Amygdala (tissue), 56 donors: ENCODE results near the gene UTP20.
A peak's percentile ranks its signal among the peaks of the same experiment; 100 is the strongest.

ENCODE experiments used
- DNase-seq, 56 donors: peaks; one replicate each; lab custom pipeline; 2025; lab: John Stamatoyannopoulos, UW

UTP20 gene

DNA sequence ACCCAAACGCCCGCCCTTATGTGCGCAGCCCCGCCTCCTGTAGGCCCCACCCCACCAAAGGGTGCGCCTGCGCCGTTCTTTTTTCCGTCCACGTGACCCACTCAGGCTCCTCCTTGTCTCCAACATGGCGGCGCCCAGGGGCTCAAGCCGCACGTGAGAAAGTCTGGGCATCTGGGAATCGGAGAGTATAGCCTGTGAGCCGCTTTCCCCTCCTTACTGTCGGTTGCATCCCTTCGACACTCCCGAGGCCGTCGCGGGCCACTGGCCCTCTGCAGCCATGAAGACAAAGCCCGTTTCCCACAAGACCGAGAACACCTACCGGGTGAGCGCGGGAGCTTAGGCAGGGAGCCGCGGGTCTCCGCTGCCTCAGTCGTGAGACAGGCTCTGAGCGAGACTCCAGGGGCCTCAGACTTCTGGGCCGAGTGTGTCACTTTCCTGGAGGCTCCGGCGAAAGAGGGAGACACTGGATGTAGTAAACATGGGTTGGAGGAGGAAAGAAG is at the start of gene UTP20:
UTP20 (plus strand) TSS at position 100 of the 500 bp plus-strand sequence; CDS start at position 278, 178 bp downstream.
- DNase-seq: peak; percentile 63 to 96 (median 88)

DNA sequence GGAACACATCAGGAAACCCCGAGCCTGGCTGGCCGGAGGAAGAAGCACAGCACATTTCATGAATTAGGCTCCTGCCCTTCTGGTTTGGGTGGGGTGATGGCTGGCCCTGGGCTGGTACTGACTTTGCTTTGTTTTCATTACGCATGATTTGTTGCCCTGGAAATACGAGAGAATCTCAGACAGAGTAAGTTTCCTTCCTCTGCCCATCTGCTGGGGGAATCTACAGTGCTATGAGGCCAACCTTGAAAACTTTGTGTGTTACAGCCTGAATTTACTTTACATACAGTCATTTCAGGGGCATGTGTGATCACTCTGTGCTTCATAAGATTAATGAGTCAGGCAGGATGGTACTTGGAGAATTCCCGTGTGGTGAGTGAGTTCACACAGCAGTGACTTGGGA is 49.4 kb upstream of the UTP20 start:
- no peak for DNase-seq

DNA sequence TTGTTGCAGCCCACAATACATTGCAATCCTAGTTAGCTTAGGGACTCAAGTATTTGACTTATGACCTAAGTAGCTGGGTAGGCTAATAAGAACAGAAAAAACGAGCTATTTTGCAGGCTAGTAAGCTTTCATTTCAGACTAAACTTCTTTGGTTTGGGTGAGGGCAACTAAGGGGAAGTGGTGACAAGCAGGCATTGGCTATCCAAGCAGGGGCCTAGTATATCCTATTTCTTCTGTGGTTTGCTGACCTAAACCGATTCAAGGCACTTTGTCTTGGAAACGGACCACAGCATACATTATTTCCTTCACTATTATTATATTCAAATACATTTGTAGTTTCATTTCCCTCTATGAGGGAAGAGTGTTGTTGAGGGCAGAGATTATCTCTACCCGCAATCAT is 48.3 kb upstream of the UTP20 start:
- no peak for DNase-seq

DNA sequence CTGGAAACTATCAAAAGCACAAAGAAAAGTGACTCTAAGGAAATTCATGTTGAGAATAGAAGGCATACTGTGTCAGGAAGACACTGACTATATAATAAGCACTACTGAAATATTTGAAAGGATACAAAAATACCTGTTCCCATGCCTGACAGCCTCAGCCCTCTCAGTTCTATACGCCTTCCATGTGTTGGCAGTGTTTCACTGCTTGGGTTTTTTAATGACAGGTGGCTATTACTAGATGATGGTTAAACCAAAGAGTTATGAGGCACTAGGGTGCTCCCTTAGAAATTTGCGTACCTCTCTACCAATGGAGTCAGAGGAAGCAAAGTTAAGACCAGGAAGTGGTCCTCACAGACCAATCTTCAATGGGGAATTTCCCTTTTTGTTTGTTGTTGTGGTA is 44.2 kb upstream of the UTP20 start:
- no peak for DNase-seq

DNA sequence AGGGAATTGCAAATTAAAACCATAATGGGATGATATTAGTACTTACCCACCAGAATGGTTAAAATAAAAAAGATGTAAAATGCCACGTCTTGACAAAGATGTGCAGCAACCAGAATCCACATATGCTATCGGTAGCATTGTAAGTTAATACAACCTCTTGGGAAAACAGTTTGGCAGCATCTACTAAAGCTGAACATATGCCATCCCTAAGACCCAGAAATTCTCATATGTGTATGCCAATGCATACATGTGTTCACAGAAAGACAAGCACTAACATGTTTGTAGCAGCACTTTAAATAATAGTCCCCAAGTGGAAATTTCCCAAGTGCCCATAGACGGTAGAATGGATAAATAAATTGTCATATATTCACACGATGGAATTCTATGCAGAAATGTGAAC is 41.6 kb upstream of the UTP20 start:
- DNase-seq: no peak

DNA sequence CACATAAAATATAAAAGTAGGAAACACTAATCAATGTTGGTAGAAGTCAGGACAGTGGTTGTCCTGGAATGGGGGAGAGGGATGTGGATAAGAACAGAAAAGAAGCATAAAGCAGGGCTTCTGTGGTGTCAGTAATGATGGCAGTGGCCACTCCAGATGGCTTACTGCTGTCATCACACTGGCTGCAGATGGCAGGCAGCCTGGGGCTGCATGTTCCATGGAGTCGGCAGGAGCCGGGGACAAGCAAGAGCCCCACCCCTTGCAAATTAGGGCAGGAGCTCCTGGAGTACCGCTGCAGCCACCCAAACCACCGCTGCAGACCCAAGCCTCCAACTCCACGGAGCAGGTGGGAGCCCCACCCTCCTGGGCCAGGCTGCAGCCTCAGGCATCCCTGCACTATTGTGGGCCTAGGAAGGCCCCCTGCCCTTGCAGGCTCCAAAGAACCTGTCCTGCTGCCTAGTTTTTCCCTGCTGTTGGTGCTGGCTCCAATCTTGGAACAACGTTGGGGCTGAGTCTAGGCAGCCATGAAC is 41.0 kb upstream of the UTP20 start:
- DNase-seq: no peak

DNA sequence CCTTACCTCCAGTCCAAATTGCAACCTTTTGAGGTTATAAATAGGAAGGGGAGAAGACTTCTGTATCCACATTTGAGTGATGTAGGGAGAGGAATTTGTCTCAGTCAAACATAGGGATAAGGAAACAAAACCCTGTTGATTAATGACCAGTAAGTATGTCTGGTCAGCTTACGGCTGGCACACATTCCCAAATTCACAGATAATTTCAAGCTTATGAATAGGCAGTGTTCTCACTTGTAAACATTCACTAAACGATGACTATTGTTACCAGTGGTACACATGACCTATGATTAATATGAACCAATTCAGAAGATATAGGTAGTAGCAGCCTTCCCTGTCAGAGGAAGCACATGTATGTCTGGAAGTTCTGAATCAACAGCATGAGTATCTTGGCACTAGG is 36.8 kb upstream of the UTP20 start:
- no peak for DNase-seq

DNA sequence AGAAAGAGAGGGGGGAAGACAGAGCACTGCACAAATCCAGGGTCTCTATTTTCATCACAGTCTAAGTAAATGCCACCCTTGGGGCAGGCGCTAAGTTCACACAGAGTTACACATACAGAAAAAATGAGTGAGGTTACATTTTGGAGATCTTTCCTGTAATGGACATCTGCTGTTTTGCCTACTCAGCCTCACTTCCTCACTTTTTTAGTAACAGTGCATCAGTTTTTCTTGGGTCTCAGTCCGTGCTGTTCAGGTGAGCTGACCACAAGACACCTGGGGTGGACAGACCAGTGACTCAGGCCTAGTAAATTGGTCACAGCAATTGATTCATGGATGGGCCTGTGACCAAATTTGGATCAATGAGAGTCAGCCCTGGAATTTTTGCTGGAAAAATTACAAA is 36.3 kb upstream of the UTP20 start:
- DNase-seq: no peak

DNA sequence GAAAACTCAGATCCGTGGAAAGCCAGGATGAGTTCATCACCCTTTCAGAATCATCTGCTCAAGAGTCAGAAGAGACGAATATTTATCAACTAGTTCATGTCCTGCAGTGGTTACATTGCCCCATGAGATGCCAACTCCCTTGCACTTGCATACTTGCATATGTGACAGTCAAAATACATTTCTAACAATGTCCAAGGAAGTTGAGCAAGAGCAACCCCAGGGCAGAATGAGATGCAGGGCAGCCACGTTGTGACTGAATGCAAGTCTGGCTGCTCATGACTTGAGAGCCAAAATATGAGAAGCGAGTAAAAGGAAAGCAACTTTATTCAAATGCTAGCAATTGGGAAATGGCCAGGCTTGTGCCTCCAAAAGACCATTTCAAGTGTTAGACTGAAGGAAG is 23.6 kb upstream of the UTP20 start:
- DNase-seq: no peak

DNA sequence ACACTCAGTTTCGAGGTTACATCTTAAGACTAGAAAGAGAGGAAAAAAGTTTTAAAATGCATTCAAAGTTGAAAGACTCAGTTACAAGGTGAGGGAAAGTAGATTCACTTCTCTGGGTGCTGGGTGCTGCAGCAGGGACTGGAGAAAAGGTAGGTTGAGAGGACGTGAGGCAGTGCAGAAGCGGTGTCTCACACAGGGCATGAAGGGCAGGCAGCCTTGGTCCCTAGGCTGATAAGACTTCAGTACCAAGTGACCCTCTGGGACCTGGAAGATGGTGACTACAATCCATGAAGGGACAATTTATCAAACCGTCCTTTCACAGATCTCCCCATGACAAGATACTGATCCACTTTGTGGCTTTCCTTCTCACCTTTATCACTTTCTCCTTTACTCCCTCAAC is 22.5 kb upstream of the UTP20 start:
- no peak for DNase-seq

DNA sequence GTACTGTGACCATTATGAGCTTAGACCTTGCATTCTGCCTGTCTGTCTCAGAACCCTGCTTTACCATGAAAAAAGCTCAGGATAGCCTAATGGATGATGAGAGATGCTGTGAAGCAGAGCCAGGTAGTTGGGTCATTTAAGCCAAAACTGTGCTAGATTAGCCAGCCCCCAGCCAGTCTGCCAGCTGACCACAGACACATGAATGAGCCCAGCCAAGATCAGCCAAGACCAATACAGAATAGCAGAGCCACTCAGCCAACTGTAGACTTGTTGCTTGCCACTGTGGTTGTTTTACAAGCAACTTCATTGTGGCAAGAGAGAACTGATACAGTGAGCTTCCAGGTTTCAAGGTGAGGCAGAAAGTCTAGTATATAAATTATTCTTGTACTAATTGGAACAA is 12.8 kb upstream of the UTP20 start:
- DNase-seq: no peak

DNA sequence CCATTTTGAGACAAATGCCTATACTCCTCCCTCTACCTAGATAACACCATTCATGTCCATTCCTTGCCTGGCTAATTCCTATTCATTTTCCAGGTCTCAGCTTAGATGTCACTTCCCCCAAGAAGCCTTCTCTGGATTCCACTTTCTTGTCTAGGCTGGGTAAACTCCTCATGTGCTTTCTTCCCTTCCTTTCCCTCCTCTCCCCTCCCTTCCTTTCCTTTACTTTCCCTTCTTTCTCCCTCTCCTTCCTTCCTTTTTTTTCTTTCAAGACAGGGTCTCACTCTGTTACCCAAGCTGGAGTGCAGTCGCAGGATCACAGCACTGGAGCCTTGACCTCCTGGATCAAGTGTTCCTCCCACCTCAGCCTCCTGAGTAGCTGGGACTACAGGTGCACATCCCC is 3.5 kb upstream of the UTP20 start:
- DNase-seq: no peak

DNA sequence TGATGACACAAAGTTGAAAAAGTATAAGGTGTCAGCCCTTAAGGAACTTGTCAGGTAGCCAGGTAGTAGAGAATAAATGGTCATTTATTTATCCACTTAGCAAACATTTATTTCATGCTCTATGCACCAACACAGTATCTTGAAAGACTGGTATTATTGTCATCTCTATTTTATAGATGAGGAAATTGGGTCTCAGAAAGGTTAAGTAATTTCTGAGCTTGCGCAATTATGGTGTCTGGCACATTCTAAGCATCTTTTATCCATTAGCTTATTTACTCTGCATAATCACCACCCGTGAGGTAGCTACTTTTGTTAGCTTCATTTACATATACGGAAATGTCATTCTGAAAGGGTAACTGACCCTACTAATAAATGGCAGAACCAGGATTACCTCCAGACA is 2.5 kb upstream of the UTP20 start:
- no peak for DNase-seq

DNA sequence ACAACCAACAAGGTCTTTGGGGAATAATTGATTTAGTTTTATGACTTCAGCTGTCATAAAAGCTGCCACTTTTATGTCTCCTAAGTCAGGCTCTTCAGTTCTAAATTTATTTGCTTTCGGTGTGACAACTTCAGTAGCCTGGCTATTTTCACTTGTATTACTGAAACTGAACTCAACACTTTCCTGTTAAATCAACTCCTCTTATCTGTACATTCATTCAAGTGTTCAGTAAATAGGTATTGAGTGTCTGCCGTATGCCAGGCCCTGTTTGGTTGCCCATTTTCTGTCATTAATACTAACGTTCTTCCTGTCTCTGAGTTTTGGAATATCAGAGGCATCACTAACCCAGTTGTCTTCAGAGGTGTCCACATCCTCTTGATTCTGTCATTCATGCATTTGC is 7.5 kb downstream of the UTP20 start:
- DNase-seq: no peak

DNA sequence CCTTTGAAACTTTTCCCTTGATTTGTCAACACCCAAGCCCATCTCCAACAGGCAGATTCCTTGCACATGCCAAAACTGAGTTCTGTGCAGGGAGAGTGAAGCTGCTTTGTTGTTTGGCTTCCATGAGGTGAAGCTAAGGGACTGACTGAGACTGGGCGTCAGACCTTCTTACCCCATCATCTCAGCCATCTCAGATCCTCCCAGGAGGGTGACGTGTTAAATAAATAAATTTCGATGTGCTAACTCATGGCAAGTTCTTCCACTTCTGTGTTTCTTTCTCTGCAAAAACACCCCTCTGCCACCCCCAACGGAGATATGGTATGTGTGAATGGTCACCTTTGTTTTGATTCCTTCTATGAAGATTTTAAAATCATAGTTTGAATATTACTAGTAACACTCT is 17.8 kb downstream of the UTP20 start:
- no peak for DNase-seq

DNA sequence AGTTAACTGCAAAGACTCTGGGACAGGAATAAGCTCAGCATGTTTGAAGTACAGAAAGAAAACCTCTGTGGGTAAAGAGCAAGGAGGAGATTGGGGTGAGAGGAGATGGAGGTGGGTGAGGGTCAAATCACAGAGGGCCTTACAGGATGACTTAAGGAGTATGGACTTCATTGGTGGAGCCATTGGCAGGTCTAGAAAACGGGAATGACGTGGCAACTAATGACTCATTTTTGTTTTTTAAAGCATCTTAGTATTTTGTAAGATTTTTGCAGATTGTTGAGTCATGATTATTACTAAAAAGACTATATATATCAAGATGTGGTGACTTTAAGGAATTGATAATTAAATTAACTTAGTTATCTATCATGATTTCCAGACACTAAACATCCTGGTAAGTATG is 18.5 kb downstream of the UTP20 start:
- DNase-seq: no peak

DNA sequence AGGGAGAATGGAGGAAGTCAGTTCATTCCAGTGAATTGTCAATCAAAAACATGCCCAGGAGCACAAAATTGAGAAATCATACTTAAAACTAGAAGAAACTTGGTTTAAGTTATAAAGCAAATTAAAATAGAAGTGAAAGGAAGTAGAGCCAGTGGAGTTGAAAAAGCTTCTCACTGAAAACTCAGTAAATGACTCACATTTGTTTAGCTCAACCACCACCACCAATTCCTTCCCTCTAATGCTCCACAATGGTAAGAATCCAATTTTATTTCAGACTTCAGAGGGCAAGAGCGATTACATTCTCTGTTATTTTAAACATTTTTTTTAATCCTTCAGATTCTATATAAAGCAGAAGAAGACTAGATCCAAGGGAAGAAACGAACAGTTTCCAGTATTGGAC is 19.4 kb downstream of the UTP20 start:
- DNase-seq: no peak

DNA sequence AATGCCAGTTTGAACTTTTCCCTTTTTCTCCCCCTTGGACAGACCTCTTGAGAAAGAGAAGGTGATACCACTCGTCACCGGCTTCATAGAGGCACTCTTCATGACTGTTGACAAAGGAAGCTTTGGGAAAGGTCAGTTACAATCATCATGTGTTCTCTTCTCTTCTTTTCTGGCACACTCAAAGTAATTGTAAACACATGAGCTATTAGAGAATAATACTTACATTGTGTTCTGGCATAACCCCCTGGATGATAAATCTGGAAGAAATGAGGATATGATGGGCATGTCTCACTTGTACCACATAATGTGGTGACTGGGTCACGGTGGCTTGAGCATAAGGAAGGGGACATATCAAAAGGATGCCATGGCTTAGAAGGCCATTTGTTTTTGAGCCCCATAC is 20.0 kb downstream of the UTP20 start:
- peak in 20 of 56 donors; percentile 2 to 62 (median 18) for DNase-seq

DNA sequence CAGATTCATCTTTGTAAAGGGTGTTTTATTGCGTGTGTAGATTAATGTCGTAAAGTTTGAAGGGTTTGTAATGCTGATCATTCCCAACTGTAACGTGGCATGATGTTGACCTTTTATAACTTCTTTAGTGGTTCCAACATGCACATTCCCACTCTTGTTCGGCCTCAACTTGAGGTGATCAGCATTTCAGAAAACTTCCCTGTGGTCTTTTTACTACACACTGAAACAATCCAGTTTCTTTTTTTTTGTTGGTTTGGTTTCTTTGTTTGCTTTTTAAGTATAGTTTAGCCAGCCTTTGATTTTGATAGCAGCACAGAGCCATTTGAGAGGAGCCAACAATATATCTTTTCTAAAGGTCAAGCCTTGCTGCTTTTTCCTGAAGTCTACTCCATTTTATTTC is 22.8 kb downstream of the UTP20 start:
- DNase-seq: no peak

DNA sequence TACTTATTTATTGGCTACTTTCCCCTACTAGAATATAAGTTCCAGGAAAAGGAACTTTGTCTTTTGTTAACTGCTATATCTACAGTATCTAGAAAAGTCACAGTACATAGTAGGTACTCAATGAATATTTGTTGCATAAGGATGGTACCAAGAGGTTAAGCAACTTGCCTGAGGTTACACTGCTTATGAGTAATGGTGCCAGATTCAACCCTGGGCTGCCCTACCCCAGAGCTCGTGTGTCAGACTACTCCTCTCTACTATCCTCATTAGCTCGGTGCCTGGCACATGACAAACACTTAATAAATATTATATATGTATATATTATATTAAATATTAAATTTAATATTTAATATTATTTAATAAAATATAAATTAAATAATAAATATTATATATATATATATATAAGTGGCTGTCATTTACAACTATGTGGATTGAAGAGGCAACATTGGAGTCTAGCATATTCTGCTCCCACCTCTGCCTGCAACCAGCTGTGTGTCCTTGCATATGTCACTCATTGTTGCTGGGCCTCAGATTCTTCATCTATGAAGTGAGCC is 25.4 kb downstream of the UTP20 start:
- no peak for DNase-seq

DNA sequence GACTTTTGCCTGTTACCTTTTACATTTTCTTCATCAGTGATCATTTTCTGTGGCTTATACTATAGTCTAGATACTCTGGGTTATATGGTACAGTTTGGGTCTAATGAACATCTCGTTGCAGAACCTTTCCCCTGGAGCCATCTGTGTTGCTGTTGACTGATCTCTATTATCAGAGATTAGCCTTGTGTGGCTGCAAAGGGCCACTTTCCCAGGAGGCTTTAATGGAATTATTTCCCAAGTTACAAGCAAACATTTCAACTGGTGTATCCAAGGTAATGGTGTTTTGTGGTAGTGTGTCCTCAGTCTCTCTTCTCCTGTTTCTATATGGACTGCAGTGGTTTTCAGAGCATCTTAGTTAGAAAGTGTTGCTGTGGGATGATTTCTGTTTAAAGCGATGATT is 25.9 kb downstream of the UTP20 start:
- DNase-seq: no peak

DNA sequence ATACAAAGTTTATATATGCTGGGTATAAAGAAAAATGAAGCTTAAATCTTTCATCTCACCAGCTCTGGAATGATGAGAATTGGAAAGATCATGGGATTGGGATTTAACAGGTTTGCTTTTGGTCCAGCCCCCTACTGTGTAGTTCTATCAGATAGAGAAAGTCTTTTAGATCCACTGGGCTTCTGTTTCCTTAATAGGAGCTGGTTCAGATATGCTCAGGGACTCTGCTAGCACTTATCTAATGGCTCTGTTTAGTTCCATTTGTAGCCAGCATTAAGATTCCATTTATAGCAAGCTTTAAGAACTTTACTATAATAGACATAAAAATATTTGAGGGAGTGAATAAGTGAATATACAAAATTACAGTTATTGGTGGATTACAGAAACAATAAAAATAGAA is 42.6 kb downstream of the UTP20 start:
- DNase-seq: no peak

DNA sequence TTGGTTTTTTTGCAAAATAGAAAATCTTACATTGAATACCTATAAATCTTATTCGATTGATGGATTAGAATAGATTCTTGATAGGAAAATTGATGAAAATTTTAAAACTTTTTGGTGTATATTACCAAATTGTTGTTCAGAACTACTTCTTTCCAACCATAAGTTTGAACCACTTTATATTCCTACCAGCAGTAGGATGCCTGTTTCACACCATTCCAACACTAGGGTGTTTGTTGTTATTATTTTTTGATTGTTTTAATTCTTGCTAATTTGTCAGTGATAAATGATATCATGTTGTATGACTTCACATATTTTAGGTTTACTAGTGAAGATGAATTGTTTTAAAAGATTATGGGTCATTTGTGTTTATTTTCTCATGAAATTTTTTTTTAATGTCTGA is 43.4 kb downstream of the UTP20 start:
- DNase-seq: no peak
